Panc1 (cell line): ENCODE data around the gene ARG2. TPM values are rescaled to one million over a fixed set of nuclear protein-coding genes. Genes with fewer than 3 reads are reported as not detected.

Experiments
- ATAC-seq: fragments of 200-7000 bp; cut with Tn5 transposase; 2 replicates; pipeline ENCODE4 v1.9.1; 2020; ENCODE audit warnings: mild to moderate bottlenecking, moderate library complexity
- BruUV-seq: library from RNA; stranded (reverse); fragments of 400-500 nt; replicated peaks from 2 replicates; lab custom pipeline; 2021; lab: Mats Ljungman, UMichigan
- CTCF ChIA-PET: fragments of 300-600 bp; sonication (Branson Sonifier 250); formaldehyde crosslinking; loops from one replicate; lab custom pipeline; 2022; ENCODE audit warnings: antibody characterized with exemption; lab: Charles Lee
- POLR2A ChIA-PET: fragments of 300-600 bp; sonication (Branson Sonifier 250); formaldehyde crosslinking; loops from one replicate; lab custom pipeline; 2022; ENCODE audit warnings: antibody characterized with exemption; lab: Charles Lee
- DNase-seq: peaks from one replicate; pipeline ENCODE4 v3.0.0-alpha.2; 2010; ENCODE audit warnings: low read depth, low spot score
- H3K27ac ChIP-seq: 2 replicates; pipeline ENCODE4 v1.5.1; 2011; ENCODE audit warnings: mild to moderate bottlenecking, low read length, inconsistent platforms
- H3K27me3 ChIP-seq: fragments of 200-500 bp; sonication (Bioruptor generic); 2 replicates; pipeline ENCODE4 v1.6.0; 2014; ENCODE audit warnings: low read length, inconsistent platforms; ENCODE audit not compliant: control insufficient read depth, insufficient read depth
- H3K36me3 ChIP-seq: fragments of 200-500 bp; sonication (Bioruptor generic); 2 replicates; pipeline ENCODE4 v1.5.1; 2014; ENCODE audit warnings: inconsistent platforms, mild to moderate bottlenecking, low read length, moderate library complexity; ENCODE audit not compliant: control insufficient read depth, insufficient read depth
- H3K4me1 ChIP-seq: 2 replicates; pipeline ENCODE4 v1.5.1; 2011; ENCODE audit warnings: inconsistent platforms, mild to moderate bottlenecking, low read length, moderate library complexity; ENCODE audit not compliant: control insufficient read depth, insufficient read depth
- H3K4me3 ChIP-seq, 2 experiments: 2 replicates each; pipeline ENCODE4 v1.5.1; 2011 to 2012; ENCODE audit warnings: low read depth in 2 of 2, low read length in 2 of 2, mild to moderate bottlenecking in 2 of 2, inconsistent platforms in 1 of 2, moderate library complexity in 1 of 2
- H3K9me3 ChIP-seq: fragments of 200-500 bp; sonication (Bioruptor generic); 2 replicates; pipeline ENCODE4 v1.5.1; 2014; ENCODE audit warnings: low read depth, mild to moderate bottlenecking, inconsistent platforms, low read length, moderate library complexity; ENCODE audit not compliant: control insufficient read depth, insufficient read depth
- POLR2AphosphoS5 ChIP-seq: IDR thresholded peaks from 2 replicates; pipeline ENCODE4 v1.6.1; 2012; ENCODE audit warnings: mild to moderate bottlenecking, low read depth, low read length, moderate library complexity
- SIN3A ChIP-seq: IDR thresholded peaks from 2 replicates; pipeline ENCODE4 v1.6.1; 2012; ENCODE audit warnings: low read depth, mild to moderate bottlenecking, low read length, moderate library complexity, borderline replicate concordance; ENCODE audit not compliant: insufficient read depth
- TCF7L2 ChIP-seq: IDR thresholded peaks from 2 replicates; pipeline ENCODE4 v1.6.1; 2011; ENCODE audit warnings: mild to moderate bottlenecking, low read depth, low read length, inconsistent platforms
- in situ Hi-C: cut with HindIII; loops from 2 replicates; pipeline ENCODE4 v1.10.0; 2016; ENCODE audit warnings: low sequenced_read_pairs, low pct_unique_long_range_greater_than_20kb
- intact Hi-C: fragments of 100-400 bp; cut with micrococcal nuclease; formaldehyde crosslinking; loops from one replicate; pipeline ENCODE4 v1.10.0; 2022; ENCODE audit not compliant: unreplicated experiment
- total RNA-seq: library from RNA; stranded (reverse); gene quantifications from one replicate; pipeline ENCODE4 v1.2.1, GENCODE V29; 2021; ENCODE audit not compliant: unreplicated experiment
- TF ChIP-seq, protein P1 (sequence below), 2 experiments: IDR thresholded peaks; 2 replicates each; pipeline ENCODE4 v1.6.1; 2011 to 2012; ENCODE audit warnings: low read depth in 2 of 2, control low read depth in 1 of 2, low read length in 1 of 2, mild to moderate bottlenecking in 1 of 2, moderate library complexity in 1 of 2; ENCODE audit not compliant: insufficient read depth in 1 of 2
- TF ChIP-seq, protein P2 (sequence below): fragments of 450-650 bp; IDR thresholded peaks from 2 replicates; pipeline ENCODE4 v1.5.1; 2017; ENCODE audit warnings: mild to moderate bottlenecking

Gene ARG2
- total RNA-seq, 1 experiment from 2014 or later = 1.1 TPM

DNA sequence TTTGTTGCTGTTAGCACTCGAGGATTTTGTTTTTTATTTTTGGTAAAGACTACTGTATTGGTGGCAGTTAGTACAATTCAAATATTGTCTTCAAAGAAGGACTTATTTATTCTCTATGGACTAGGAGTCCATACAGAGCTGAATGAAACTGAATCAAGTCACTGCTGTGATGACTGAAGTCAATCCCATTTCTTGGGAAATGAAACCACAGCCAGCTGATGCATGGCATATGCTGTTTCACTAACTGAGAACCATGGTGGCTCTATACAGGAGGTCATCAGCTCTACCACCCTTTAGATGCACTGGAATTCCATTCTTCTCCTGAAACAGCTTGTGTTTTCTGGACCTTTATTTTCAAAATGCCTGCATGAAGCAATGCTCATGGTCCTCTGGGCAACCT, 32.5 kb downstream of the ARG2 start:
- intact Hi-C loops (no loop called here), in situ Hi-C loops (no loop called here)
- ATAC-seq (no peak), DNase-seq (no peak)
- Histone ChIP-seq H3K9me3 (no peaks in the 10 kb centered on the region), H3K27me3 (no peaks in the 10 kb centered on the region), H3K27ac (no peak overlapping the region), H3K36me3 (peaks cover 13% of the 10 kb centered on the region), H3K4me3 (no peak overlapping the region), H3K4me1 (no peaks in the 10 kb centered on the region)
- CTCF ChIA-PET = no interaction called here
- TF ChIP-seq, protein P1, sequence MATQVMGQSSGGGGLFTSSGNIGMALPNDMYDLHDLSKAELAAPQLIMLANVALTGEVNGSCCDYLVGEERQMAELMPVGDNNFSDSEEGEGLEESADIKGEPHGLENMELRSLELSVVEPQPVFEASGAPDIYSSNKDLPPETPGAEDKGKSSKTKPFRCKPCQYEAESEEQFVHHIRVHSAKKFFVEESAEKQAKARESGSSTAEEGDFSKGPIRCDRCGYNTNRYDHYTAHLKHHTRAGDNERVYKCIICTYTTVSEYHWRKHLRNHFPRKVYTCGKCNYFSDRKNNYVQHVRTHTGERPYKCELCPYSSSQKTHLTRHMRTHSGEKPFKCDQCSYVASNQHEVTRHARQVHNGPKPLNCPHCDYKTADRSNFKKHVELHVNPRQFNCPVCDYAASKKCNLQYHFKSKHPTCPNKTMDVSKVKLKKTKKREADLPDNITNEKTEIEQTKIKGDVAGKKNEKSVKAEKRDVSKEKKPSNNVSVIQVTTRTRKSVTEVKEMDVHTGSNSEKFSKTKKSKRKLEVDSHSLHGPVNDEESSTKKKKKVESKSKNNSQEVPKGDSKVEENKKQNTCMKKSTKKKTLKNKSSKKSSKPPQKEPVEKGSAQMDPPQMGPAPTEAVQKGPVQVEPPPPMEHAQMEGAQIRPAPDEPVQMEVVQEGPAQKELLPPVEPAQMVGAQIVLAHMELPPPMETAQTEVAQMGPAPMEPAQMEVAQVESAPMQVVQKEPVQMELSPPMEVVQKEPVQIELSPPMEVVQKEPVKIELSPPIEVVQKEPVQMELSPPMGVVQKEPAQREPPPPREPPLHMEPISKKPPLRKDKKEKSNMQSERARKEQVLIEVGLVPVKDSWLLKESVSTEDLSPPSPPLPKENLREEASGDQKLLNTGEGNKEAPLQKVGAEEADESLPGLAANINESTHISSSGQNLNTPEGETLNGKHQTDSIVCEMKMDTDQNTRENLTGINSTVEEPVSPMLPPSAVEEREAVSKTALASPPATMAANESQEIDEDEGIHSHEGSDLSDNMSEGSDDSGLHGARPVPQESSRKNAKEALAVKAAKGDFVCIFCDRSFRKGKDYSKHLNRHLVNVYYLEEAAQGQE (IDR thresholded peaks at IDR 0.05; ENCODE audit: insufficient read depth in 1 of 2, low read depth in 2 of 2, low read length in 1 of 2) = no peak
- TF ChIP-seq SIN3A (no peak), POLR2AphosphoS5 (no peak), TCF7L2 (no peak)
- TF ChIP-seq, protein P2, sequence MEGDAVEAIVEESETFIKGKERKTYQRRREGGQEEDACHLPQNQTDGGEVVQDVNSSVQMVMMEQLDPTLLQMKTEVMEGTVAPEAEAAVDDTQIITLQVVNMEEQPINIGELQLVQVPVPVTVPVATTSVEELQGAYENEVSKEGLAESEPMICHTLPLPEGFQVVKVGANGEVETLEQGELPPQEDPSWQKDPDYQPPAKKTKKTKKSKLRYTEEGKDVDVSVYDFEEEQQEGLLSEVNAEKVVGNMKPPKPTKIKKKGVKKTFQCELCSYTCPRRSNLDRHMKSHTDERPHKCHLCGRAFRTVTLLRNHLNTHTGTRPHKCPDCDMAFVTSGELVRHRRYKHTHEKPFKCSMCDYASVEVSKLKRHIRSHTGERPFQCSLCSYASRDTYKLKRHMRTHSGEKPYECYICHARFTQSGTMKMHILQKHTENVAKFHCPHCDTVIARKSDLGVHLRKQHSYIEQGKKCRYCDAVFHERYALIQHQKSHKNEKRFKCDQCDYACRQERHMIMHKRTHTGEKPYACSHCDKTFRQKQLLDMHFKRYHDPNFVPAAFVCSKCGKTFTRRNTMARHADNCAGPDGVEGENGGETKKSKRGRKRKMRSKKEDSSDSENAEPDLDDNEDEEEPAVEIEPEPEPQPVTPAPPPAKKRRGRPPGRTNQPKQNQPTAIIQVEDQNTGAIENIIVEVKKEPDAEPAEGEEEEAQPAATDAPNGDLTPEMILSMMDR = no peak
- POLR2A ChIA-PET = no interaction called here
- no TSS peak for BruUV-seq

DNA sequence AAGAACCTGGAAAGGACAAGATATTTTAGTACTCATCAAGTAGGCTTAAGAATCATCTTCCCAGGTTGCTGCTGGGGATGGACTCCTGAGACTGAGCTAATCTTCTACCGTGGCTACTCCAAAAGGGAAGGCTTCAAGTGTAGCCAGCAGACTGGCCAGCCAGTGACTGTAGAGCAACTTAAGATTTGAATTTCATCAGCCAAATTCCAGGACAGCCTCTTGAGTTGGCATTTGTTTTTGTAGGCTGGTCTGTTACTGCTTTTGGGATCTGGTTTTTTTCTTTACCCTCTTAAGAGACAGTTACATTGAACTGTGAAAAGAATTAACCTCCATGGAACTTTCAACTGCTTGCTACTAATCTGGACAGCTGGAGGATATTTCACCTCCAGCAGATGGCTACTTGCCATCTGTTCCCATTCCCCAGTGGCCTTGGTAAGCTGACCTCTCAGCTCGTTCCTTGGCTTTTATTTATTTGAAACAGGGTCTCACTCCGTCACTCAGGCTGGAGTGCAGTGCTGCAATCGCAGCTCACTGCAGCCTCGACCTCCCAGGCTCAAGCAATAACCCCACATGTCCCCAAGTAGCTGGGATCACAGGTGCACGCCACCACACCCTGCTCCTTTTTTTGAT, 34.0 kb downstream of the ARG2 start:
- no TSS peak for BruUV-seq
- ChIA-PET CTCF (no interaction called here), POLR2A (interaction anchor here (0.6 kb wide), 1 partner anchor 11 kb away, joined by 11 read pairs; no protein-coding TSS in a partner anchor)
- in situ Hi-C loops (no loop called here), intact Hi-C loops (no loop called here)
- Histone ChIP-seq H3K4me3 (no peak overlapping the region), H3K4me1 (no peaks in the 10 kb centered on the region), H3K27ac (no peak overlapping the region), H3K27me3 (no peaks in the 10 kb centered on the region), H3K9me3 (no peaks in the 10 kb centered on the region), H3K36me3 (peaks cover 13% of the 10 kb centered on the region)
- TF ChIP-seq, protein P2 = no peak
- TF ChIP-seq, protein P1 (IDR thresholded peaks at IDR 0.05; ENCODE audit: insufficient read depth in 1 of 2, low read depth in 2 of 2, low read length in 1 of 2) = no peak
- no peak for TF ChIP-seq SIN3A
- no peak for TF ChIP-seq POLR2AphosphoS5
- TF ChIP-seq TCF7L2 = no peak
- ATAC-seq = no peak
- DNase-seq = no peak
